ENCODE measurements around the gene CWC27.

CWC27 gene

DNA sequence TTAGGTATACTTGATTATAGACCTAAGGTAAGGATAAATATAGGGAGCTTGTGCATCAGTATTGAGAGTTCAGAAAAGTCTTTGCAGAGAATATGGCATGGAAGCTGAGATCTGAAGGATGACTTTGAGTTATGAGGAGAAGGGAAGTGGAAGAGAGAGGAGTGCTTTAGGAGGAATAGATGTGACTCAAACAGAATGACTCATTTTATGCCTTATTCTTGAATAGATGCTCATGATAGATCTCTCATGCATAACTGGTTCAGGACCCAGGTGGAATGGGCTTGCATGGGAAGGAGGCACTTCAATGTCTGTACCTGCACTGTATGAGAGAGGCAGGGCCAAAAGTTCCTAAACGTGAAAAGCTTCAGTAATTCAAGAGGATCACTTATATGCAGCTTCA lies 103.3 kb downstream of the CWC27 start:
- no peak overlapping the region for H3K4me3 ChIP-seq (ENCODE audit: low read depth, low read length, poor library complexity, severe bottlenecking)
- H3K79me2 ChIP-seq (ENCODE audit: insufficient read depth, low read length): no peaks in the 10 kb centered on the region
- H3K4me1 ChIP-seq (ENCODE audit: insufficient read depth, low read length, severe bottlenecking): no peaks in the 10 kb centered on the region
- H2AFZ ChIP-seq (ENCODE audit: low read length): no peak overlapping the region
- no peaks in the 10 kb centered on the region for H3K27me3 ChIP-seq (ENCODE audit: insufficient read depth, low read length)
- TF ChIP-seq, protein P1, sequence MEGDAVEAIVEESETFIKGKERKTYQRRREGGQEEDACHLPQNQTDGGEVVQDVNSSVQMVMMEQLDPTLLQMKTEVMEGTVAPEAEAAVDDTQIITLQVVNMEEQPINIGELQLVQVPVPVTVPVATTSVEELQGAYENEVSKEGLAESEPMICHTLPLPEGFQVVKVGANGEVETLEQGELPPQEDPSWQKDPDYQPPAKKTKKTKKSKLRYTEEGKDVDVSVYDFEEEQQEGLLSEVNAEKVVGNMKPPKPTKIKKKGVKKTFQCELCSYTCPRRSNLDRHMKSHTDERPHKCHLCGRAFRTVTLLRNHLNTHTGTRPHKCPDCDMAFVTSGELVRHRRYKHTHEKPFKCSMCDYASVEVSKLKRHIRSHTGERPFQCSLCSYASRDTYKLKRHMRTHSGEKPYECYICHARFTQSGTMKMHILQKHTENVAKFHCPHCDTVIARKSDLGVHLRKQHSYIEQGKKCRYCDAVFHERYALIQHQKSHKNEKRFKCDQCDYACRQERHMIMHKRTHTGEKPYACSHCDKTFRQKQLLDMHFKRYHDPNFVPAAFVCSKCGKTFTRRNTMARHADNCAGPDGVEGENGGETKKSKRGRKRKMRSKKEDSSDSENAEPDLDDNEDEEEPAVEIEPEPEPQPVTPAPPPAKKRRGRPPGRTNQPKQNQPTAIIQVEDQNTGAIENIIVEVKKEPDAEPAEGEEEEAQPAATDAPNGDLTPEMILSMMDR (IDR thresholded peaks at IDR 0.05; ENCODE audit: low read length): no peak
- TF ChIP-seq EZH2 (IDR thresholded peaks at IDR 0.05; ENCODE audit: borderline replicate concordance, low read length): no peak
- no peaks in the 10 kb centered on the region for H3F3A ChIP-seq (ENCODE audit: insufficient read depth, low read length)
- no peak overlapping the region for H3K9ac ChIP-seq (ENCODE audit: low read length)
- no peak overlapping the region for H3K27ac ChIP-seq (ENCODE audit: low read depth, low read length, poor library complexity, severe bottlenecking)
- H4K20me1 ChIP-seq (ENCODE audit: insufficient read depth, low read length): no peaks in the 10 kb centered on the region
- no peaks in the 10 kb centered on the region for H3K36me3 ChIP-seq (ENCODE audit: insufficient read depth, low read length)
- no peaks in the 10 kb centered on the region for H3K9me2 ChIP-seq (ENCODE audit: low read depth, low read length)
- no peak overlapping the region for H3K4me2 ChIP-seq (ENCODE audit: low read length)
- H3K9me3 ChIP-seq (ENCODE audit: low read length): no peaks in the 10 kb centered on the region

DNA sequence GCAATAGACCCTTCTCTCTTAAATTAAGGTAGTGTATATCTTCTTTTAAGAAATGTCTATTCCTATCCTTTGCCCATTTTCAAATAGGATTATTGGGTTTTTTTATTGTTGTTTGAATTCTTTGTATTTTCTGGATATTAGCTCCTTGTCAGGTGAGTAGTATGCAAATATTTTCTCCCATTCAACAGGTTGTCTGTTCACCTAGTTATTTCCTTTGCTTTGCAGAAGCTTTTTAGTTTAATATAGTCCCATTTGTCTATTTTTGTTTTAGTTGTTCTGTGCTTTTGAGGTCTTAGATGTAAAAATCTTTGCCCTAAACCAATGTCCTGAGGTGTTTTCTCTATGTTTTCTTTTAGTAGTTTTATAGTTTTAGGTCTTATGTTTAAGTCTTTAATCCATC lies 104.7 kb downstream of the CWC27 start:
- Histone ChIP-seq H3K27ac (ENCODE audit: low read depth, low read length, poor library complexity, severe bottlenecking) (no peak overlapping the region), H3K9me2 (ENCODE audit: low read depth, low read length) (no peaks in the 10 kb centered on the region), H4K20me1 (ENCODE audit: insufficient read depth, low read length) (no peaks in the 10 kb centered on the region), H3K9ac (ENCODE audit: low read length) (no peak overlapping the region), H3K4me2 (ENCODE audit: low read length) (no peak overlapping the region), H3K4me3 (ENCODE audit: low read depth, low read length, poor library complexity, severe bottlenecking) (no peak overlapping the region), H3K4me1 (ENCODE audit: insufficient read depth, low read length, severe bottlenecking) (no peaks in the 10 kb centered on the region), H3K27me3 (ENCODE audit: insufficient read depth, low read length) (no peaks in the 10 kb centered on the region), H3F3A (ENCODE audit: insufficient read depth, low read length) (no peaks in the 10 kb centered on the region), H3K9me3 (ENCODE audit: low read length) (no peaks in the 10 kb centered on the region), H3K79me2 (ENCODE audit: insufficient read depth, low read length) (no peaks in the 10 kb centered on the region), H3K36me3 (ENCODE audit: insufficient read depth, low read length) (no peaks in the 10 kb centered on the region), H2AFZ (ENCODE audit: low read length) (no peak overlapping the region)
- TF ChIP-seq, protein P1 (IDR thresholded peaks at IDR 0.05; ENCODE audit: low read length): no peak
- TF ChIP-seq EZH2 (IDR thresholded peaks at IDR 0.05; ENCODE audit: borderline replicate concordance, low read length): no peak

DNA sequence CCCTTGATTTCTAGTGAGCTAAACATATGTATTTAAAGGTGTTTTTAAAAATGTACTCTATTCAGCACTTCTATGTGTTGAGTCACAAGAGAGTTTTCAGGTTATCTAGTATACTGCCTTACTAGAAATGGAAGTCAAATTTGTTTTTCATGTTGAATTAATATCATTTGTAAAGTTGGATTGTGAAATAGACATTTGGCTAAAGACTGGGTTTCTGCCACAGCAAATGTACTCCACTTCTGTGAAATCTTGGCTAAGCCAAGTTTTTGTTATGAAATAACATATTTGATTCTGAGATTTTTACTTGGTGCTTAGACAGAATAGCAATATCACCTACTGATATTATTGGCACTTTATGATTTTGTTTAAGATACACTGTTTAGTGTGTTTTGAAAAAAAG lies 106.0 kb downstream of the CWC27 start:
- H3K4me3 ChIP-seq (ENCODE audit: low read depth, low read length, poor library complexity, severe bottlenecking): no peak overlapping the region
- H3K9ac ChIP-seq (ENCODE audit: low read length): no peak overlapping the region
- no peak overlapping the region for H2AFZ ChIP-seq (ENCODE audit: low read length)
- H3K79me2 ChIP-seq (ENCODE audit: insufficient read depth, low read length): no peaks in the 10 kb centered on the region
- no peaks in the 10 kb centered on the region for H3F3A ChIP-seq (ENCODE audit: insufficient read depth, low read length)
- no peak overlapping the region for H3K4me2 ChIP-seq (ENCODE audit: low read length)
- H3K27me3 ChIP-seq (ENCODE audit: insufficient read depth, low read length): no peaks in the 10 kb centered on the region
- H3K27ac ChIP-seq (ENCODE audit: low read depth, low read length, poor library complexity, severe bottlenecking): no peak overlapping the region
- no peaks in the 10 kb centered on the region for H3K9me2 ChIP-seq (ENCODE audit: low read depth, low read length)
- H3K36me3 ChIP-seq (ENCODE audit: insufficient read depth, low read length): no peaks in the 10 kb centered on the region
- no peaks in the 10 kb centered on the region for H3K9me3 ChIP-seq (ENCODE audit: low read length)
- H4K20me1 ChIP-seq (ENCODE audit: insufficient read depth, low read length): no peaks in the 10 kb centered on the region
- TF ChIP-seq, protein P1 (IDR thresholded peaks at IDR 0.05; ENCODE audit: low read length): no peak
- no peak for TF ChIP-seq EZH2 (IDR thresholded peaks at IDR 0.05; ENCODE audit: borderline replicate concordance, low read length)
- H3K4me1 ChIP-seq (ENCODE audit: insufficient read depth, low read length, severe bottlenecking): no peaks in the 10 kb centered on the region
